Measurements from ENCODE around the gene POF1B.

- TF ChIP-seq, protein P1, sequence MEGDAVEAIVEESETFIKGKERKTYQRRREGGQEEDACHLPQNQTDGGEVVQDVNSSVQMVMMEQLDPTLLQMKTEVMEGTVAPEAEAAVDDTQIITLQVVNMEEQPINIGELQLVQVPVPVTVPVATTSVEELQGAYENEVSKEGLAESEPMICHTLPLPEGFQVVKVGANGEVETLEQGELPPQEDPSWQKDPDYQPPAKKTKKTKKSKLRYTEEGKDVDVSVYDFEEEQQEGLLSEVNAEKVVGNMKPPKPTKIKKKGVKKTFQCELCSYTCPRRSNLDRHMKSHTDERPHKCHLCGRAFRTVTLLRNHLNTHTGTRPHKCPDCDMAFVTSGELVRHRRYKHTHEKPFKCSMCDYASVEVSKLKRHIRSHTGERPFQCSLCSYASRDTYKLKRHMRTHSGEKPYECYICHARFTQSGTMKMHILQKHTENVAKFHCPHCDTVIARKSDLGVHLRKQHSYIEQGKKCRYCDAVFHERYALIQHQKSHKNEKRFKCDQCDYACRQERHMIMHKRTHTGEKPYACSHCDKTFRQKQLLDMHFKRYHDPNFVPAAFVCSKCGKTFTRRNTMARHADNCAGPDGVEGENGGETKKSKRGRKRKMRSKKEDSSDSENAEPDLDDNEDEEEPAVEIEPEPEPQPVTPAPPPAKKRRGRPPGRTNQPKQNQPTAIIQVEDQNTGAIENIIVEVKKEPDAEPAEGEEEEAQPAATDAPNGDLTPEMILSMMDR (IDR thresholded peaks at IDR 0.05), result no peak
- TF ChIP-seq POLR2A (IDR thresholded peaks at IDR 0.05), result no peak
These were observed 11.9 kb upstream of the POF1B start for GRCh38 chrX:85391185-85391877.
